Fibroblast of skin of left quadriceps (primary cell): ENCODE measurements around the gene TPK1.

Source experiments
- DNase-seq, 2 experiments: peaks; one replicate each; pipeline ENCODE4 v3.0.0-alpha.2; 2013; ENCODE audit warnings: low read depth in 2 of 2

Gene TPK1

DNA sequence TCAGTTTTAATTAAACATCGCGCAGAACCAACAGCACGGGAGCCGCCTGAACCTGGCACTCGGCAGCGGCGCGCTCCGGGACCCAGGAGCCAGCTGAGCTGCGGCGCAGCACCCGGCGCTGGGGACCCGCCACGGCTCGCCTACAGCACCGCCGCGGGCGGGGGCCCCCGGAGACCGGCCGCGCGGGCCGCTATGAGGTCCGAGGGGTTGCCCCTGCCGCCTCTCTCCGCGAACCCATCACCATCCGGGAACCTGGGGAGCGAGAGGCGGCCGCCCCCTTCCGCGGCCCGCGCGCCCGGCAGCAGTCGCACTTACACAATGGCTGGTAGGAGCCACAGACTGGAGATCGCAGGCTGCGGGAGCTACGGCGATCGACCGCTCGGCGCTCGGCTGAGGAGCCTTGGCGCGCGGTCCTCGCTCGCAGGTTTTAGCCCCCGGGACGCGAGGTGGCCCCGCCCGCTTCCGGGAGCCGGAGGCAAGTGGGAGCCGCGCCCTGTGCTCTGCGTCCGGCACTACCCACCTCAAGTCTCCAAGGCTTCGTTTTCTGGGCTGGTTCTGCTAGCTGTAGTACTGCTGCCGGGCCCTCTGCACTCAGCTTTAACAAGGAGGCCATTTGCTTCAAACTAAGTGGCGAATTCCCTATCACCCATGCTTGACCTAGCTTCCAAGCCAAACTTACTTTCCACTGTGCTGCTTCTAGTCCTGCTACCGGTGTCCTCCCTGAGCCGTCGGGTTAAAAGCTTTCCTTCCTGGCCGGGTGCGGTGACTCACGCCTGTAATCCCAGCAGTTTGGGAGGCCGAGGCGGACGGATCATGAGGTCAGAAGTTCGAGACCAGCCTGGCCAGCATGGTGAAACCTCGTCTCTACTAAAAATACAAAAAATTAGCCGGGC lies at the start of gene TPK1:
TSS of gene TPK1 (minus strand) at position 402 of the 893 bp plus-strand sequence. CDS start 451 bp downstream, outside the sequence.
- DNase-seq = peak; percentile 82

GRCh38 chr7:144885478-144885877 lies 49.6 kb upstream of the TPK1 start:
- DNase-seq = no peak

DNA sequence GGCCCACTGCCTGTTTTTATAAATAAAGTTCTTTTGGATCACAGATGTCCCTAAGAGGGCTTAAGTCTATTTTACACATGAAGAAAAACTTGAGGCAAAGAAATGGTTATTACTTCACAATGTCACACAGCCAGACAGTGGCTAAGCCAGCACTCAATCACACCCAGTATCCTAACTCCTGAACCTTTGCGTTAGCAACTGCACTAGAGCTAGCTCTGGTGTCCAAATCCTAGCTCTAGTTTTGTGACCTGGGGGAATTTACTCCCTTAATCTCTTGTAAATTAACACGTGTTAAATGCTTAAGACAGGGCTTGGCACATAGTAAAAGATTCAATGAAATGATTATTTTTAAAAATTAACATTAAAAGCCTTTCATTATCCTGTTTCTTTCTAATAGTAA lies 49.0 kb upstream of the TPK1 start:
- no peak for DNase-seq

GRCh38 chr7:144873316-144873845 lies 37.5 kb upstream of the TPK1 start:
- no peak for DNase-seq

- DNase-seq = no peak
Measured at GRCh38 chr7:144869082-144869481, 33.2 kb upstream of the TPK1 start.

DNA sequence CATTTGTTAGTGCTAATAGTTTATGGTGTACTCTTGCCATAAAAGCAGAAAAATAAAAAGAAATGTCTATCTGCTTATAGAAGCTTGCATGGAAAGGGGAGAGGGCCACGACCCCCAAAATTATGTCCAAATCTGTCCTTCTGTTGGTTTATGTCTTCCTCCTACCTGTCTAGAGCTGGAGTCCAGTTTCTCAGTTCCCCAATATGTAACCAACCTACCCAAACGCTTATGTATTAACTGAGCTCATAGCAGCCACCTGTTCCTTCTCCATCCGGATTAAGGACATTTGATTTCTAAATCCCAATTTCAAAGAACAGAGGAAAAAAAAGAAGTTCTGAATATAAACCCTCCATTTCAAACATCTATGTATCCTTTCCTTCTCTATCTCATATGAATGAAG lies 30.3 kb upstream of the TPK1 start:
- no peak for DNase-seq

GRCh38 chr7:144863320-144863647 lies 27.4 kb upstream of the TPK1 start:
- DNase-seq = no peak

- DNase-seq = no peak
Measured at GRCh38 chr7:144862612-144863319, 26.9 kb upstream of the TPK1 start.

DNA sequence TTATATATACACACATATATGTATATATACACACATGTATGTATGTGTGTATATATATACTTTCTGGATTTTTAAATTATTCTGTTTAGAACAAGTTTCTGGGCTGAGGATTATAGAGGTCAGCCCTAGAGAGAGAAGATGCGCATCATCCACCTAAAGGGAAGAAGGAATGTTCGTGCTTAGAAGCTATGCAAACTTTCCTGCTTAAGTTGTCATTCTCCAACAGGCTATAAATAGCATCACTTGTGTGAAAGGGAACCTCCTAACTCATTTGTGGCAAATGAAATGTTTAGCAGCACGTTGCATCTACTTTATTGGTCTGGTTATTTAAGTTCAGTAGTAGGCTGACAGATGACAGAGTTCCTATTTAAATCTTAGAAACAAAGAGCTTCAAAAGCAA lies 23.9 kb upstream of the TPK1 start:
- DNase-seq = no peak

DNA sequence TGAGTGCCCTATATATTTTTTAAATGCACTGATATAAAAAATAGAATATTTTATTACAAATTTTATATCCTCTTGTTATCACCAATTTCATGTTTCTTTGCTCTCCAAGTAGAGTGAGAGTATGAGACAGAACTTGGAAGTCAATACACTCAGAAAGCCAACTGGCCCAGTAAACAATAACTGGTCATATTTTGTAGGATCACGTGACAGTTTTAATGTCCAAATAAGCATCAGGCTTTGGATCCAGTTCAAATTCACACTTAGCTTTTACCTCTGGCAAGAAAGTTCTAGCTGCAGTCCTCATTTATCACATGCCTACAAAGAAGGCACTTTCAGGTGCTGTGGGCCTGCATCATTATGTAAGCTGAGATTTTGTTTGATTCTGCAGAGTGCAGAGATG lies 21.6 kb upstream of the TPK1 start:
- DNase-seq = no peak

DNA sequence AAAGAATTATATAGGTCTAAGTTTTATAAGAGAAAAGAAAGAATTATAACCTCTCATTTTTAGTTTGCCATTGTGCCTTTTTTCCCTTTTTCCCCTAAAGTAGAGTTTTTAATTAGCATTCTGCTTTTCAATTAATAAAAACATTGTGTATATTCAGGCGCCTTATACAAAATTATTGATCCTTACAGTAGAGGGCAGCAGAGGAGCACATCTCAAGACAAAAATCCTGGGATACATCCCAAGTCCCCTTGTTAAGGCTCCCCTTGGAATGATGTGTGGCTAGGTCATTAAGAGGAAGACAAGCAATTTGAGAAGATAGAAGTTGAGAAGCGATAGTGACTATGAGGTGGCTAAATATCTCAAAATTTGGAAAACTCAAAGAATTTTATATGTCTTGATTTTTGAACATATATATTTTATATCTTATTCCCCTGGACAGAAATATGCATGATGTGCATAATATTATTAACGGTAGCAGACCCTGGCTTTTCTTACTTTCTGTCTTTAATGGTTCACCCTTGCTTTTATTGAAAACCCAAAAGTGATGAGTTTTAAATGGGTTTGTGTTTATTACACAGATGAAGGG lies 19.1 kb upstream of the TPK1 start:
- peak; percentile 4 to 10 for DNase-seq

DNA sequence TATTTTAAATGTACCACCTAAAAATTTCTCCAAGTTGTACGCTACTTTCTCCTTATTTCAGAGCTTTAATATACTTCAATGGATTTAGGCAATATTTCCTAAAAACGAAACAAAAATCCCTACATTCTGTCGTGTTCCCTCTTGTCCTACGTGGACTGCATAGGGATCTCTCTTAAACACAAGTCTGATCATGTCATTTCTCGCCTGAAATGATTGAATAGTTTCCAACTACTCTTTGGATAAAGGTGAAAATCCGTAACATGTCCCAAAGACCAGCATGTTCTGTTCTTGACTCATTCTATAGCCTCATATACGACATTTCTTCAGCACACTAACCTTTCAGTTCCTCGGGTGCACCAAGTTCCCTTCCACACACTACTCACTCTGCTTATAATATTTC lies 17.7 kb upstream of the TPK1 start:
- no peak for DNase-seq

DNA sequence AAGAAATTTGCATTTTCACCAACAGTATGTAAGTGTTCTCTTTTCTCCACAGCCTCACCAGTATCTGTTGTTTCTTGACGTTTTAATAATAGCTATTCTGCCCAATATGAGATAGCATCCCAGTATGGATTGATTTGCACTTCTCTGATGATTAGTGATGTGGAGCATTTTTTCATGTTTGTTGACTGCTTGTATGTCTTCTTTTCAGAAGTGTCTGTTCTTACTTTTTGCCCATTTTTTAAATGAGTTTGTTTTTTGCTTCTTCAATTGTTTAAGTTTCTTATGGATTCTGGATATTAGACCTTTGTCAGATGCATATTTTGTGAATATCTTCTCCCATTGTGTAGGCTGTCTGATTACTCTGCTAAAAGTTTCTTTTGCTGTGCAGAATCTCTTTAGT lies 12.2 kb upstream of the TPK1 start:
- no peak for DNase-seq

GRCh38 chr7:144842377-144842851 lies 6.6 kb upstream of the TPK1 start:
- no peak for DNase-seq

DNA sequence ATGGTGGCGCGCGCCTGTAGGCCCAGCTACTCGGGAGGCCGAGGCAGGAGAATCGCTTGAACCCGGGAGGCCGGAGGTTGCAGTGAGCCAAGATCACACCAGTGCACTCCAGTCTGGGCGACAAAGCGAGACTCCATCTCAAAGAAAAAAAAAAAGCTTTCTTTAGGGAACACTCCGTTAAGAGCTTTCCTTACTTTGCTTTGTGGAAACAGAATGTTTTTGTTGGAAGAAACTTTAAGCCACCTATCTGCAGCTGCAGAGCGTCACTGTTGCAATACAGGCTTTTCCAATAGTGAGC lies 641 bp upstream of the TPK1 start:
- no peak for DNase-seq

GRCh38 chr7:144835155-144835611 lies 670 bp downstream of the TPK1 start:
- peak in 1 of 2 experiments; percentile 11 for DNase-seq

DNA sequence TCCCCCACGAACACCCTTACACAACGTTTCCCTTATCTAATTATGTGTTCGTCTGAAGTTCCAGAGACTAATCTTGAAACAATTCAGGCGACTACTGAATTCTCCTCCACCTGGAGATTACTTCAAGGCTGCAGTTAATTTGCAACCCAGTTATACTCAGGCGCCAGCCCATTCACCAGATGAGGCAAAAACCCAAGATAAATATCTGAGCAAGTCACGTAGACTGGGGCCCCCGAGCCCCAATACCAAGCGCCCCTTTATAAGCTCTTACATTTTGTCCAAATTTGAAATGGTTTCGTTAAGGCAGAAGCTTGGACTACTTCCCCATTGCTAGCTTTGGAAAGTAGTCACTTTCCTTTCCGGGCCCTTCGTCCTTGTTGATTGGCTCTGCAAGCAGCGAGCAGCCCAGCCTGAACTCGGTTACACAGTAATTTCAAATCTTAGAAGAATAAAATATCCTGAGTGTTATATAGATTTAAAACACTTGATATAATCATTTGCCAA lies 1.2 kb downstream of the TPK1 start:
- no peak for DNase-seq

- peak in 1 of 2 experiments; percentile 11 for DNase-seq
Measured at GRCh38 chr7:144830811-144831210, 5.0 kb downstream of the TPK1 start.

GRCh38 chr7:144830024-144830785 lies 5.6 kb downstream of the TPK1 start:
- DNase-seq = peak in 1 of 2 experiments; percentile 21

- DNase-seq = peak in 1 of 2 experiments; percentile 37
Measured at GRCh38 chr7:144827621-144828020, 8.2 kb downstream of the TPK1 start.

DNA sequence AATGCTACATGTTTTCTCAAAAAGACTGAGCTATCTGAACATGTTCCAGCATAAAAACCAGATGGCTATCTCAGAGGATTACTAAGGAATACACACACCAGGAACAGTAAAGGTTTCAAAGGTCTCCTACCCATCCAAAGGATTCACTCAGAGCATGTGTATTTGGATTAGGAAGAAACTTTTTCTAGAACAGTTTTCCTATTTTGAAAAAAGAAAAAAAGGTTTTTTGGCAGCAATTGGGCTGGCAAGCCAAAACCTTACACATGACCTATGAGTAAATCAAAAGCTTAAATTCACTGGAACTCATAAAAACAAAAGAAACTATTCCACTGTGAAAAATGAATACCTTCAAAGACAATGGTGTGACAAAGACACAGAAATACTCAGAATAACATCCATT lies 9.6 kb downstream of the TPK1 start:
- DNase-seq = no peak
